ENCODE results near the gene VPS26B.

Gene VPS26B

DNA sequence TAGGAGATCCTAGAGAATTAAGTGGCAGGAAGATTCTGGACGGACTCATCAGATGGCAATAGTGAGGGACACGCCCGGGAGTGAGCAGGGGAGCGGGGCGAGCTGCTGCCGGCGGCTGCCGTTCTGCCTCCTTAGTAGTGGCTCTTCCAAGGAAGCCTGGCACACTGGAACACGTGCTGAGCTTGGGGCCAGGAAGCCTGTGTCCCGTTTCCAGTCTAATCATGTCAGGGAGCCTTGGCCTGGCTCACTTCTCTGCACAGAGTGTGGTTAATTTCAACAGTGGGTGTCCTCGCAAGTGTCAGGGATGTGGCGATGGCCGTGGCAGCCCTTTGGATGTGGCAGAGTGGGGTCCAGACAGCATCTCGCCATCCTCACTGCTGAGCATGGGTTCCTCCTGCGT, 68.2 kb downstream of the VPS26B start:
- TF ChIP-seq, protein P1, sequence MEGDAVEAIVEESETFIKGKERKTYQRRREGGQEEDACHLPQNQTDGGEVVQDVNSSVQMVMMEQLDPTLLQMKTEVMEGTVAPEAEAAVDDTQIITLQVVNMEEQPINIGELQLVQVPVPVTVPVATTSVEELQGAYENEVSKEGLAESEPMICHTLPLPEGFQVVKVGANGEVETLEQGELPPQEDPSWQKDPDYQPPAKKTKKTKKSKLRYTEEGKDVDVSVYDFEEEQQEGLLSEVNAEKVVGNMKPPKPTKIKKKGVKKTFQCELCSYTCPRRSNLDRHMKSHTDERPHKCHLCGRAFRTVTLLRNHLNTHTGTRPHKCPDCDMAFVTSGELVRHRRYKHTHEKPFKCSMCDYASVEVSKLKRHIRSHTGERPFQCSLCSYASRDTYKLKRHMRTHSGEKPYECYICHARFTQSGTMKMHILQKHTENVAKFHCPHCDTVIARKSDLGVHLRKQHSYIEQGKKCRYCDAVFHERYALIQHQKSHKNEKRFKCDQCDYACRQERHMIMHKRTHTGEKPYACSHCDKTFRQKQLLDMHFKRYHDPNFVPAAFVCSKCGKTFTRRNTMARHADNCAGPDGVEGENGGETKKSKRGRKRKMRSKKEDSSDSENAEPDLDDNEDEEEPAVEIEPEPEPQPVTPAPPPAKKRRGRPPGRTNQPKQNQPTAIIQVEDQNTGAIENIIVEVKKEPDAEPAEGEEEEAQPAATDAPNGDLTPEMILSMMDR (IDR thresholded peaks at IDR 0.05; ENCODE audit: low read depth, low read length) = no peak
- DNase-seq (ENCODE audit: extremely low read depth, low read depth) = no peak

DNA sequence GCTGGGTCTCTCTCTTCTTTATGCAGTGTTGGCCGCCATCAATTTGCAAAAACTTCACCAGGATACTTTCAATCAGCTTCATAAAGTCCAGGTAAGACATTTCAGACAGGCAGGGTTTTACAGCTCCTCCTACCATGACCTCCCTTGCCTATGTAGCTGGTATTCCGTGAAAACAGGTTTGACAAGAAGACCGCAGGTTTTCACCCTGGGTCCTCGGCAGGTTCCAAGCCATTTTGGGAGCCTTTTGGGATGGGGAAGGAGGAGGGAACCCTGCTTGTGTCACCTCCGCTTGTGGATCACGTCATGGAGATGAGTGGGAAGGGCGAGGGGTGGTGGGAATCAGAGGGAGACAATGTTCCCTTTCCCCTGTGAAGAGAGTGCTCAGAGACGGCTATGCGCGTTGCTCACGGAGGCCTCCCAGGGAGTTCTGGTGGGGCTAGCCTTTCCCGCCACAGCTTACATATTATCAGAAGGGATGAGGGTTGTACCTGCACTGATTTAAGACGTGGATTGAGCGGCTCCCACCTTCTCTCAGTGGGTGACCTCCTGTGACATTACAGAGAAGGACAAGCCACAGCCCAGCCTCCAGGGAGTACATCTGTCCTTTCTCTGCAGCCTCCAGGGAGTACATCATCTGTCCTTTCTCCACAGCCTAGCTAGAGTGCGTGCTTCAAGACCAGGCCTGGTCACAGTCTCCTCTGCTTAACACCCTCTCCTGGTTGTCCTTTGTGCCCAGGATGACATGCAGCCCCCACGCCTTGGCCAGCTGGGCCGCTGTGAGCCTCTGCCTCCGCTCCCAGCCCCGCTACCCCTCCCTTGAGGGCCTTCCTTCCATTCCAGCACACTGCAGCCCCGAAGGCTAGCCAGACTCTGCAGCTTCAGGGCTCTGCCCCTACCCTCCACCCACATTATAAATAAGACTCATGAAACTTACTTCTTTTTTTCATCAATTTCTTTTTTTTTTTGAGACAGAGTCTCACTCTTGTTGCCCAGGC, 68.9 kb downstream of the VPS26B start:
- TF ChIP-seq, protein P1 (IDR thresholded peaks at IDR 0.05; ENCODE audit: low read depth, low read length) = no peak
- no peak for DNase-seq (ENCODE audit: extremely low read depth, low read depth)

DNA sequence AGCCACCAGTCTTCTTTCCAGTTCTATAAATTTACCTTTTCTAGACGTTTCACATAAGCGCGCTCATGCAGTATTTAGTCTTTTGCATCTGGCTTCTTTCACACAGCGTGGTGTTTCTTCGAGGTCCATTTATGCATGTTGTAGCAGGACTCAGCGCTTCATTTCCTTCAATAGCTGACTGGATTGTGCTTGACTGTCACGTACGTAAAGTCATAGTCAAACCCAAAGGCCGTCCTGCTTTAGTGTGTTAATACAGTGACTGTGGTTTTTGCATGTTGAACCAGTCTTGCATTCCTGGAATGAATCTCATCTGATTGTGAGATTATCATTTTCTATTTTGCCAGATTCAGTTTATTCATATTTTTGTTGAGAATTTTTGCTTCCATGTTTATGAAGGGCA, 70.2 kb downstream of the VPS26B start:
- TF ChIP-seq, protein P1 (IDR thresholded peaks at IDR 0.05; ENCODE audit: low read depth, low read length) = no peak
- DNase-seq (ENCODE audit: extremely low read depth, low read depth) = no peak

Data from AG09319 (cell line).